GM12865 (cell line): ENCODE results near the gene IL18RAP.

Source experiments
- DNase-seq: peaks from one replicate; pipeline ENCODE4 v3.0.0; 2010; ENCODE audit warnings: low read depth
- H3K4me3 ChIP-seq: 2 replicates; pipeline ENCODE4 v1.5.1; 2011; ENCODE audit warnings: mild to moderate bottlenecking, low read depth, low read length, control low read depth
- CTCF ChIP-seq: IDR thresholded peaks from 2 replicates; pipeline ENCODE4 v1.5.1; 2011; ENCODE audit warnings: low read length, control low read depth, low read depth, inconsistent platforms; ENCODE audit not compliant: insufficient read depth; ENCODE audit errors: missing control alignments

Gene IL18RAP

GRCh38 chr2:102438111-102438510 is 15.2 kb downstream of the IL18RAP start:
- no peak for TF ChIP-seq CTCF
- no peak for DNase-seq
- H3K4me3 ChIP-seq = no peak overlapping the region

DNA sequence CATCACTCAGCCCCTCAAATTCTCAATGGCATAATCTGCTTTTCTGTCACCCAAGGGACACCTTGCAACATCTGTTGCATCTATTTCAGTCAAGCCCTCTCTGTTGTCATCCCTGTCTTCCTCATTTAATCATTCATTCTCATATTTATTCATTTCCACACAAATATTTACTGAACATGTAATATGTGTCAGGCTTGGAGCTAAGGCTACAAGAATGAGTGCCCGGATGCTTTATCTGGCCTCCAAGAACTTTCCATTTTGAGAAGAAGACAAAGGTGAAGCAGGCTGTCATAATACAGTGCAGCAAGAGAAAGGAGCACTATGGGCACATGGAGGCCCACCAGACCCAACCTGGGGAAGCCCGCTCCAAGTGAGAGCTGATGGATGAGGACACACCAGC is 15.6 kb downstream of the IL18RAP start:
- TF ChIP-seq CTCF = no peak
- DNase-seq = no peak
- no peak overlapping the region for H3K4me3 ChIP-seq

- no peak for DNase-seq
- no peak overlapping the region for H3K4me3 ChIP-seq
- TF ChIP-seq CTCF = no peak
Observed at GRCh38 chr2:102439065-102439695, 16.2 kb downstream of the IL18RAP start.

- peak; percentile 62 for DNase-seq
- H3K4me3 ChIP-seq = no peak overlapping the region
- TF ChIP-seq CTCF = peak; percentile 70
Observed at GRCh38 chr2:102442967-102443828, 20.2 kb downstream of the IL18RAP start.

GRCh38 chr2:102444233-102444632 is 21.3 kb downstream of the IL18RAP start:
- H3K4me3 ChIP-seq = no peak overlapping the region
- DNase-seq = no peak
- no peak for TF ChIP-seq CTCF

GRCh38 chr2:102446936-102447335 is 24.0 kb downstream of the IL18RAP start:
- no peak for TF ChIP-seq CTCF
- no peak overlapping the region for H3K4me3 ChIP-seq
- no peak for DNase-seq
